CD4-positive, alpha-beta T cell treated with Interleukin-1 beta for 1 hour (primary cell): Measurements from ENCODE around the gene ZGRF1.
"Not testable (repeated sequence)": the region's sequence is repeated elsewhere in the genome, so short reads cannot be mapped to it uniquely, and the experiment has no call there.

Source experiments
- DNase-seq, 2 donors: peaks; one replicate each; pipeline ENCODE4 v3.0.0-alpha.2; 2020 to 2022

ZGRF1 gene

GRCh38 chr4:112513971-112514646, 122.6 kb downstream of the ZGRF1 start:
- DNase-seq: no peak

- DNase-seq: no peak
Observed at GRCh38 chr4:112511803-112512118, 124.9 kb downstream of the ZGRF1 start.

GRCh38 chr4:112511093-112511802, 125.5 kb downstream of the ZGRF1 start:
- DNase-seq: no peak

- DNase-seq: no peak
Observed at GRCh38 chr4:112510291-112511092, 126.2 kb downstream of the ZGRF1 start.

GRCh38 chr4:112509243-112510141, 127.2 kb downstream of the ZGRF1 start:
- DNase-seq: no peak

GRCh38 chr4:112508356-112508755, 128.4 kb downstream of the ZGRF1 start:
- DNase-seq: no peak

GRCh38 chr4:112504807-112505206, 131.9 kb downstream of the ZGRF1 start:
- no peak for DNase-seq

- no peak for DNase-seq
Observed at GRCh38 chr4:112502871-112503270, 133.8 kb downstream of the ZGRF1 start.

GRCh38 chr4:112492321-112492720, 144.4 kb downstream of the ZGRF1 start:
- no peak for DNase-seq

GRCh38 chr4:112490808-112491207, 145.9 kb downstream of the ZGRF1 start:
- DNase-seq: not testable (repeated sequence)
